Fibroblast of skin of abdomen (primary cell): ENCODE data around the gene WTIP.
"Not testable (repeated sequence)": the region's sequence is repeated elsewhere in the genome, so short reads cannot be mapped to it uniquely, and the experiment has no call there.

ENCODE experiments used
- DNase-seq: peaks from one replicate; pipeline ENCODE4 v3.0.0-alpha.2; 2013

Gene WTIP

DNA sequence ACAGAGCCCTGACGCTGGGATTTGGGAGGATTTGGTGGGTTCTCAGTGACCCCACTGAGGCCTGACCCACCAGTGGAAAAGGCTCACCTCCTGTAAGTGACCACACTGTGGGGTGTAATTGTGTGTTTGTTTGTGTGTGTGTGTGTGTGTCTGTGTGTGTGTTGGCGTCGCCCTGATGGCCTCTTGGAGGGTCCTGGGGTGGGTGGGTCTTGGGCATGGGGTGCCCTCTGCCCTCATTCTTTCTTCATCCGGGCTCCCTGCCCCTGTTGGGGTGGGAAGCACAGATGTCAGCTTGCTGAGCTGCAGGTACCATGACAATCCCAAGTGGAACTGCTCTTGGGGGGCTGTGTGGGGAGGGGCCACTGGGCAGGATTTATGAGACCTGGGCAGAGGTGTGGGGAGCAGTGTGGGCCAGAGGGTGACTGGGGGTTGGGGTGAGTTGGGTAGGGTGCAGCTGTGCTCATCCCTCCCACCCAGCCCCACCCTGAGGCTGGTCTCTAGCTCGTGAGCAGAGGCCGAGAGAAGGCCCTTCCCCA is 22.8 kb downstream of the WTIP start:
- DNase-seq = no peak

DNA sequence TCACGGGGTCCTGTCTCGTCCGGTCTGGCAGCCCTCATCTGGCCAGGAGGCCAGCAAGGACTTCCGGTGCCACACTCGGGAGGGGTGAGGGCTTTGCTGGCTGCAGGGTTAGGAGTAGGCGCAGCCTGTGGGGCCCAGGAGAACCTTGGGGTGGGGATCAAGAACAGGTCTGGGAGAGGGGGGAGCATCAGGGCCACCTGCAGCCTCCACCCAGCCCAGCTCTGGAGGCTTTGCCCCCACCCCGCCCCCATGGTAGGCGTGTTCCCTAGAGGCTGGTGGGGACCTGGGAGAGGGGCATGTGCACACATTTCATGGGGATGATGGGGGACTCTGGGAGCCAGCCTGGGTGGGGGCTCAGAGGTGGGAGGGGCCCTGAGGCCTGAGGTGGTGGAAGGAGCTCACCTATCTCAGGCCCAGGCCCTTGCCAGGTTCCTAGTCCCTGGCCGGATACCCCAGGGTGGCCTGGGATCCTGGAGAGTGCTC is 23.3 kb downstream of the WTIP start:
- DNase-seq = no peak

DNA sequence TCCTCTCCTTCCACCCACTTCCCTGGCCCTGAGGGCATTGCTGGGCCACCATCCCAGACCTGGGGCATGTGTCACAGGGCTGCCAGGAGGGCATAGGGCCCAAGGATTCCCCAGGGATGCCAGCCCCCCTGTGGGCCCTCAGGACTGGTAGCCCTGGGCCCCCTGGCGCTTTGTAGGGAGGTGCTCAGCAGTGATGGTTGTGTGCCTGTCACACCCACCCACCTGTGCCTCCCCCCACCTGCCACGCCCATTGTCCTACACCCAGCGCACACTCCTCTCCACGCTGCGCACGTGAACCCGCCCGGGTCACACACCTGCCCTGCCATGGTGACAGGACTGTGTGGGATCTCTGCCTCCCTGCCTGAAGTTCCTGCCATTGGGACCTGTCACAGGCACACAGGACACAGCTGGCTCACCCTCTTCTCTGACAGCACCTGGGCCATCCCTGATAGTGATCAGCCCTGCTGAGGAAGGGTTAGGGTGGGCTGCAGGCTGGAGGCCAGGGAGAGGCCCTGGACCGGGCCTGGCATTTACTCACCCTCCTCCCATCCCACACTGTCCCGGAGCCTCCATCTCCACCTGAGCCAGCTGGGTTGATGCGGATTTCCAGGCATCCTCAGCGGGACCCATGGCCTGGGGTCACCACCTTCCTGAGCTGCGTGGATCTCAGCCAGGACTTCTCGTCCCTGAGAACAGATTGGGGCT is 23.9 kb downstream of the WTIP start:
- DNase-seq = no peak

DNA sequence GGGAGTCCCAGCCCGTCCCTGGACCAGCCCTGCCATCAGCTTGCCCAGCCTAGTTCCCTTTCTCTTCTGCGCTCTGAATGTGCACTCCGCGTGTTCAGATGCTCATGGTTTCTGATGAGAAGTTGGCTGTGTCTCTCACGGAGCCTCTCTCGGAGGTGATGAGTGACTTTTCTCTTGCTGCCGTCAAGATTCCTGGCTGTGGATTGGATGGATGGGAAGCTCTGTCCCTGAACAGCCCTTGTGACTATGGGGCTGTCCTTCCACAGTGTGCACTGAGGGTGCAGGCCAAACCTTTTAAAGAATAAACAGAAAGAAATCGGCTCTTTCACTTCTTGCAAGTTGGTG is 24.4 kb downstream of the WTIP start:
- no peak for DNase-seq

DNA sequence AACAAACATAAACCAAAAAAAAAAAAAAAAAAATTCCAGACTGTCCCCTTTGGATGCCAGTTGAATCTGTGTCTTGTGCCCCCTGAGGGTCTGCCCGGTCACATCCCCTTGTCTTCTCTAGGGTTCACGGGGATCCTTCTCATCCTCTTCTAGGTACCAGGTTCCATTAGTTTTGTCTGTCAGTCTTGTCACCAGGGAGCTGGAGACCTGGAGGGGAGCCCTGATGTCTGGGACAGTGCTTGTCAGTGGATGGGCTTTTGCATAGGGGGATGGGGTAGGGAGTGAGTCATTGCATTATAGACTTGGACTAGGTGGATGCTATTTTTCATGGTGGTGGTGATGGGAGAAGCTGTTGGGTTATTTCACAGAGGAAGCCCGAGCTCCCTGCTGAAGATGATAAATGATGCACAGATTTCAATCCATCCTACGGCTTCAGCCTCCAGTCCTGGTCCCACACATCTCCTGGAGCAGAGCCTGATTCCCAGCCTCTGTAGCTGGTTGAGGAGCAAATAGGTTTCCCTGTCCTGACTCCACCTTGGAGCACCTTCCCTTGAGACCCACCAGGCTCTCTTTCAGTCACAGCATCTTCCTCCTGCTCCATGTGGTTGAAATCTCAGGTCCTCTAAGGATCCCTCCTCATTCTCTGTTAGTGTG is 26.0 kb downstream of the WTIP start:
- peak; percentile 18 for DNase-seq

DNA sequence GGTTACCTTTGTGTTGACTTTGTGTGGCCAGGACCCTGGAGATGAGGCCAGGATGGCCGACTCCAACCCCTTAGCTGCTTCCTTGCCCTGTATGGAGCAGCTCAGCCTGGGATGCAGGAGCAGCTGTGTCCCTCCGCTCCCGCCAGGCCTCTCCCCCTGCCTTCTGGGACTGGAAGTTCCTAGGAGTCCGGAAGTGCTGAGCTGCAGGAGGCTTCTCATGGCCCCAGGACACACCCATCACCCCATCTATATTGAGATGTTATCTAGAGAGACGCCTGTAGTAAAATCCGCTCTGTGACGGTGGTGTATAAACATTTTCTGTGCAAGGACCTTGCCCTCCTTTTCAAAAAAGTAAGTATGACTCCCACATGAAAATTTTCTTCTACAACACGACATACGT is 27.0 kb downstream of the WTIP start:
- no peak for DNase-seq

DNA sequence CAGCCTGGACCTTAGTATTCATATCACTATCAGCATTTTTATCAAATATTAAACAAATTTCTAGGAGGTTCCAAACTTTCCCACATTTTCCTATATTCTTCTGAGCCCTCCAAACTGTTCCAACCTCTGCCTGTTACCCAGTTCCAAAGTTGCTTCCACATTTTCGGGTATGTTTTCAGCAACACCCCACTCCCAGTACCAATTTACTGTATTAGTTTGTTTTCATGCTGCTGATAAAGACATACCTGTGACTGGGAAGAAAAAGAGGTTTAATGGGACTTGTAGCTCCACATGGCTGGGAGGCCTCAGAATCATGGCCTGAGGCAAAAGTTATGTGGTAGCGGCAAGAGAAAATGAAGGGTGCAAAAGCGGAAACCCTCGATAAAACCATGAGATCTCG is 29.3 kb downstream of the WTIP start:
- DNase-seq = not testable (repeated sequence)

DNA sequence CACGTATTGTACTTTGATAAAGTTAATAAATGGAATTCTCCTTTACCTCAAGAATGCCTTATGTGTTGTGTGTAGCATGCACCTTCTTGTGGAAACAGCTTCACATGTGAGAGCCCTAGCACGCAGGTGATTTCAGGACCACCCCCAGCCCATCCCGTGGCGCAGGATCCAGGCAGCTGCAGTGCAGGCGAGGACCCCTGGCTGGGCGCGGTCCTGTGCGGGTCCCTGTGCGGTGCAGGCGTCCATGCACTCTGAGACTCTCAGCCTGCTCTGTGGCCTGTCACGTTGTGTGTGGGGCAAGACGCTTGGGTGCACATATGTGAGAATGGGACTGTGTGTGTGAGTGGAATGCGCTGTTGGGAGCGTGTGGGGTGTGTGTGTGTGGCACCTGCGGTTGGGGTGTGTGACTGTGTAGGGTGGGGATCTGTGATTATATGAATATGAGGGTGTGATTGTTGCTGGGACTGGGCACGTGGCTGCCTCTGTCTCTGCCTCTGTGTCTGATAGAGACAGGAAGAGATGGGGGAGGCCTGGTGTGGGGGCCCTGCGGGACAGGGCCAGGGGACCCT is 30.8 kb downstream of the WTIP start:
- no peak for DNase-seq

DNA sequence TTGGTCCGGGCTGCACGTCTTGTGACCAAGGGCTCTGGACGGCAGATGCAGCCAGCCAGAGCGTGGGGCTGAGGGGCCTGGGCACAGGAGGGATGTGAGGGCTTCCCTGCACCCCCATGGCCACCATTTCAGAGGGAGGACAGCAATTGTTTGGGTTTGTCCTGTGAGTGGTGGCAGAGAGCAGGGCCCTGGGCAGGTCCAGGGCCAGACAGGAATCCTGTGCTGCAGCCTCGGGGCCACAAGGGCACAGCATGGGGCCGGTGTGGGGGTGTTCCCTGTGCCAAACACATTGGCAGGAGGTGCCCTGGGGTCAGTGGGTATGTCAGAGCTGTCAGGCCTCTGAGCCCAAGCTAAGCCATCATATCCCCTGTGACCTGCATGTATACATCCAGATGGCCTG is 32.2 kb downstream of the WTIP start:
- DNase-seq = no peak

DNA sequence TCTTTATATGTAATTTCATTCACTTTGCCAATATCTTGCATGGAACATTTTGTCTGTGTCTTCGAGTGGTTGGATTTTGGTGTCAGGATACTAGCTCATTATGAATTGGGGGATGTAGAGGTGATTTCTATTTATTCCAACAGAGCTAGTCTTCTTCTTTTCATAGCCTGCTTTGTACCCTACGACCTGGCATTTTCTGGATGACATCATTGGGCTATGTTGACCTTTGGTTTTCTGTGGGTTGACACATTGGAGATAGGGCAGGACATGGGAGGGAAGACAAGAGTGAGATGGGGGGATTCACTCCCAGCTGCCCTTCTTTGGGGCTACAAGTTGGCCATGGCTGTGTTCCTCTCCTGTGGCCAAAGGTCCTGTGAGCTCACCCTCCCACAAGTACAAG is 38.0 kb downstream of the WTIP start:
- DNase-seq = no peak

DNA sequence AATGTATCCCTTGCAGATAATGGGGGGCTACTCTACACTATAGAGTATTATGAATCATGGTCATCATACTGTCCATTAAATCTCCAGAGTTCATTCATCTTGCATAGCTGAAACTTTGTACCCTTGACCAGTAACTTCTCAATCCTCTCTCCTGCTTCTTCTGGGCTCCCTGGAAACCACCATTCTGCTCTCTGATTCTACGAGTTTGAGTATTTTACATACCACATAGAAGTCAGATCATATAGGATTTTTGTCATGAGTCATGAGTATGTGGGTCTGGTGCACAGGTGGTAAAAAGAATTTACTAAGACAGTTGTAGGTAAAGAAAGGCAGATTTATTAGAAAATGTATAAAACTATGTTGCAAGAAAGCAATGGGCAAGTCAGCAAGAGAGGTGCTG is 41.9 kb downstream of the WTIP start:
- no peak for DNase-seq

DNA sequence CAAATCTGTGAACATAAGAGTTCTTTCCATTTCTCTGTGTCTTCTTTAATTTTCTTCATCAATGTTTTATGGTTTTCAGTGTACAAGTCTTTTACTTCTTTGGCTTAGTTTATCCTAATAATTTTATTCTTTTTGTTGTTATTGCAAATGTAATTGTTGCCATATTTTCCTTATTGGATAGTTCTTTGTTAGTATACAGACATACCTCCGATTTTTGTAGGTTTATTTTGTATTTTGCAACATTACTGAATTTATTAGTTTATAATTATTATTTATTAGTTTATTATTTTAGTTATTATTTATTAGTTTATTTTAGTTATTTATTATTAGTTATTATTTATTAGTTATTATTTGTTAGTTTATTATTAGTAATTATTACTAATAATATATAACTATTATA is 43.4 kb downstream of the WTIP start:
- DNase-seq = no peak

DNA sequence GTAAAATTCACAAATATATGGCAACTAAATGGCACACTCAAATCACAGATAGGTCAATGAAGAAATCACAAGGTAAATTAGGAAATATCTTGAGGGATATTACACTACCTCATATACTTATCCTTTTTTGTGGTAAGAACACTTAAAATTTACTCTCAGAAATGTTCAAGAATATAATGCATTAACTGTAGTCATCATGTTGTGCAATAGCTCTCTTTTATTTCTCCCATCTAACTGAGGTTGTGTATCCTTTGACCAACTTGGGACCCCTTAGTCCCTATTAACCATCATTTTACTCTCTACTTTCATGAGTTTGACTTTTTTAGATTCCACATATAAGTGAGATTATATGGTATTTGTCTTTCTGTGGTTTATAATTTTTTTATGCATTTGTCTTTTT is 52.6 kb downstream of the WTIP start:
- no peak for DNase-seq

DNA sequence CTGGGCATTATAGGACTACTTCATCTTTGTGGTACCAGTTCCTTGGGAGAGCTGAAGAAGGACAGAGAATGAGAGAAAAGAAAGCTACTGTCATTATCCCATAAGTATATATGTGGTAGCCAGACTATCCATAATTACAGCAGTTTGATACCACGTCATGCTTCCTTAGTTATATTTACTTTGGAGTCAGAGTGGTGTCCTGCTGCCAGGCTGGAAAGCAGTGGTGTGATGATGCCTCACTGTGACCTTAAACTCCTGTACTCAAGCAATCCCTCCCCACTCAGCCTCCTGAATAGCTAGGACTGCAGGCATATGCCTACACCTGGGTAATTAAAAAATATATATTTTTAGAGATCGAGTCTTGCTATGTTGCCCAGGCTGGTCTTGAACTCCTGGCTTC is 57.8 kb downstream of the WTIP start:
- no peak for DNase-seq

DNA sequence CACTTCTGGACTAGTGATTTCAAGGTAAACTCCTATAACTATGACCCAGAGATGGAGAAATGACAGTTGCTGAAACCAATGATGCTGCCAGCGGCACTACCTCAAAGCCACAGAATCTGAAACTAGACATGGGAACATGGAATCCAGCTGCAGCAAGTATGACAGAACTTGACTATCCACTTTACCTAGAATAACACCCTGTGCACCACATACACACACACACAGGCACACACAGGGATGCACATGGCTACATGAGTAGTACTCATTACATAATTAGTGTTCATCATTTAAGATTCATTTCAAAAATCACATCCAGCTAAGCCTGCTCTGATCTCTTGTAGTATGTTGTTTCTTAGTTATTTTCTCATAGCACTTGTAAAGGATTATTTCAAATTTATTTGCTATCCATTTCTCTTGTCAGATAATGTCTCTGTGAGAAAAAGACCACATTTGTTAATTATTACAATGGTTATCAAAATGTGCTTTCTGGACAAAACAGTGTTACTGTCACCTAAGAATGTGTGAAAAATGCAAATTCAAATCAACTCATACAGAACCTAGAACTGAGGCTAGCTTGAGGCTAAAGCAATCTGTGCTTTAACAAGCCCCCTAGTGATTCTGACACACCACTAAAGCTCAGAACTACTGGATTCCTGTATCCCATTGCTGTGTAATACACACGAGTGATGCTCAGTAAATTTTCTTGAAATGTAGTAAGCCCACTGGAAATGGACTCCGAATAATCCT is 59.4 kb downstream of the WTIP start:
- DNase-seq = no peak

DNA sequence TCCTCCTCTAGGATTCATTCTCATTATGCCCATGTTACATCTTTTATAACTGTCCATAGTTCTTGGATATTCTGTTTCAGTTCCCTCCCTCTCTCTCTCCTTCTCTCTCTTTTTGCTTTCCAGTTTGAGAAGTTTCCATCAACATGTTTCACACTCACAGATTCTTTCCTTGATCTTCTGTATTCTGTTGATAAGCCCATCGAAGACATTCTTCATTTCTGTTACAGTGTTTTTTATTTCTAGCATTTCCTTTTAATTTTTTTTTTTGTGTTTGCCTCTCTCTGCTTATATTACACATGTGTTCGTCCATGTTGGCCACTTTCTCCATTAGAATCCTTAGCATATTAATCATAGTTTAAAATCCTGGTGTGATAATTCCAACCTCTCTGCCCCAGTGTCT is 68.3 kb downstream of the WTIP start:
- DNase-seq = no peak

DNA sequence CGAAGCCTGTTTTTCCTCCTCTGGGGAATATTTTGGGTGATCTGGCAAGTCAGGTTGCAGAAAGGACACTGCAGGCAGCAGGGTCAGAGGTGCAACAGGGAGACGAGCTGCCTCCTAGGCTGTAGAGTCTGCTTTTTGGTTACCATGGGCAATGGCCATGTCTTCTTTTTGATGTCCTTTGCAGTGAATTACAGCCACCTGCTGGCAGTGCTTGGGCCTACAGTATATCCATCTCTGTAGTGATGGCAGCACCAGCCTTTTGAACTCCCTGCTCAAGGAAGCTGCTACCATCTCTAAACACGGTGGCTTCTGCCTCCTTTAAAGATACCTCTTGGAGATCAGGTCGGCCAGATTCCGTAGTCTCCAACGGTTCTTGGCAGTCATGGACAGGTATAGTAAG is 73.9 kb downstream of the WTIP start:
- no peak for DNase-seq

DNA sequence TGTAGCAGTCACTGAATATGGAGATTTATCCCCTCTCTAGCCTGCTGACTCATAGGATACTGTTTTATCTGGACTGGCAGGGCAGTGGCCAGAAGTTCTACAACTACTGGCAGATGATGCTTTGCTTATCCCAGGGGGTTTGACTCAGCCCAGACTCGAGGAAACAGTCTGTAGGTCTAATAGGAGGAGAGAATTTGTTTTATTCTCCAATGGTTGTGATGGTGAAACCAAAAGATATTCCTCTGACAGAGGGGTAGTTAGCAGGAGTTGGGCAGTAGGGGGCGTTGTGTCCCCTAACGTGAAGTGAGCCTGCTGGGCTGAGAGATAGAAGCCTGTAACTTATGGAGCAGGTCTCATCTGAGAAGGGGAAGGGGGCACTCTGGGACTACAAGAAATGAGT is 74.9 kb downstream of the WTIP start:
- DNase-seq = no peak

DNA sequence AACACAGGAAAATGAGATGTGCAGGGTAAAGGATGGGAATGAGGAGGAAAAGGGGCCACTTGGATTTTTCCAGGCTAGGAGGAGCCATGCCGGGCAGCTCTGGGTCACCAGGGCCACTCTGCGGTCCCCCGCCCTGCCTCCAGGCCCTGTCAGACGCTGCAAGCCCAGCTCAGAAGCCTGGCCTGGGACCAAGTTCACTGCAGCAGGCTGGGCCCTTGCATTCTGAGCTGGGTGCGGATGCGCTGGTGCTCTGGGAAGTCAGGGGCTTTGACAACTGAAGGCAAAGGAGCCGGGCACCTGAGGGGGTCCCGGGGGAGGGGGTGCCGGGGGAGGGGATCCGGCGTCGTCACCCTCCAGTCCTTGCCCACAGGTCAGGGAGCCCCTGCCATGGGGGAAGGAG is 77.5 kb downstream of the WTIP start:
- DNase-seq = no peak

DNA sequence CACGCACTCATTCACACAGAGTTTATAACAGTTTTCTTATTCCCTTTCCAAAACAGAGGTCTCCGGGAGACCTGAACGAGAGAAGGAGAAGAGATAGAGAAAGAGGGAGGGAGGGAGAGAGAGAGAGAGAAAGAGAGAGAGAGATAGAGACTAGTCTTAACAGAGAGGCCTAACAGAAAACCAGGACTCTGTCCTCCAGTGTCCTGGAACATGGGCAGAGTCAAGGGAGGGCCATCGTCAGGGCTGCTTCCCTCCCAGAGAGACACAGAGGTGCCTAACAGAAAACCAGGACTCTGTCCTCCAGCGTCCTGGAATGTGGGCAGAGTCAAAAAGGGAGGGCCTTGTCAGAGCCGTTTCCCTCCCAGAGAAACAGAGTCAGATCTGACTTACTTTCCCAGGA is 78.7 kb downstream of the WTIP start:
- no peak for DNase-seq
